ENCODE results near the gene GLI3. TPM values are rescaled to one million over a fixed set of nuclear protein-coding genes. Genes with fewer than 3 reads are reported as not detected.

Gene GLI3
- polyA plus RNA-seq, 2 of the 4 experiments (the other 2 are of a cell fraction) = 0.09 TPM; not detected in 1

DNA sequence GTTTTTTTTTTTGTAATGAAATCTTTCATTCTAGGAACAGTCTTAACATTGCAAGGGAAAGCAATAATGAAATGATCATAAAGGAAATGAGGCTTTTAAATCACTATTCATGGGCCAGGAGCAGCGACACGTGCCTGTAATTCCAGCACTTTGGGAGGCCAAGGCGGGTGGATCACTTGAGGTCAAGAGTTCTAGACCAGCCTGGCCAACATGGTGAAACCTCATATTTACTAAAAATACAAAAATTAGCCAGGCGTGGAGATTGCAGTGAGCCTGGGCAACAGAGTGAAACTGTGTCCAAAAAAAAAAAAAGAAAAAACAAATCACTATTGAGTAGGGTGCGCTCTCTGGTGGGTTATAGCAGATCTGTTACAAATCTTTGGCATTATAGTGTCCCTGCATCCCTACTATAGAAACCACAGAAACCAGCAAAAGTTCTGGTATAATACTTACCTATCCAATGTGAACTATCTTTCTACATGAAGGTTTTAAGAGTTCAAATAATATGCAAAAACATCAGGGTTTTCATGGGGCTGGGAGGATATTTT, 72.1 kb downstream of the GLI3 start:
- peaks cover 14% of the 10 kb centered on the region for H3K4me1 ChIP-seq
- FAIRE-seq = no peak
- no peak overlapping the region for H3K4me2 ChIP-seq
- H3K4me3 ChIP-seq = no peak overlapping the region
- ATAC-seq = no peak
- ChIA-PET CTCF (interaction anchor here (0.7 kb wide), 1 partner anchor 54 kb away, joined by 3 read pairs; no protein-coding TSS in a partner anchor), POLR2A (no interaction called here)
- H3K9me3 ChIP-seq = no peaks in the 10 kb centered on the region
- no peak for DNase-seq (ENCODE audit: low read depth in 1 of 2, low spot score in 1 of 2)
- no peak for TF ChIP-seq CEBPB (IDR thresholded peaks at IDR 0.05)
- no peak for TF ChIP-seq BHLHE40 (IDR thresholded peaks at IDR 0.05; ENCODE audit: low read depth, low read length)
- no peak for TF ChIP-seq CBX2 (IDR thresholded peaks at IDR 0.05; ENCODE audit: borderline replicate concordance, low read depth)
- TF ChIP-seq MAFK (IDR thresholded peaks at IDR 0.05; ENCODE audit: partially characterized antibody) = no peak
- 54% methylated on average over 5 of the region's 5 CpGs for WGBS (ENCODE audit: missing lambda C conversion rate)
- H3K27ac ChIP-seq = no peak overlapping the region

DNA sequence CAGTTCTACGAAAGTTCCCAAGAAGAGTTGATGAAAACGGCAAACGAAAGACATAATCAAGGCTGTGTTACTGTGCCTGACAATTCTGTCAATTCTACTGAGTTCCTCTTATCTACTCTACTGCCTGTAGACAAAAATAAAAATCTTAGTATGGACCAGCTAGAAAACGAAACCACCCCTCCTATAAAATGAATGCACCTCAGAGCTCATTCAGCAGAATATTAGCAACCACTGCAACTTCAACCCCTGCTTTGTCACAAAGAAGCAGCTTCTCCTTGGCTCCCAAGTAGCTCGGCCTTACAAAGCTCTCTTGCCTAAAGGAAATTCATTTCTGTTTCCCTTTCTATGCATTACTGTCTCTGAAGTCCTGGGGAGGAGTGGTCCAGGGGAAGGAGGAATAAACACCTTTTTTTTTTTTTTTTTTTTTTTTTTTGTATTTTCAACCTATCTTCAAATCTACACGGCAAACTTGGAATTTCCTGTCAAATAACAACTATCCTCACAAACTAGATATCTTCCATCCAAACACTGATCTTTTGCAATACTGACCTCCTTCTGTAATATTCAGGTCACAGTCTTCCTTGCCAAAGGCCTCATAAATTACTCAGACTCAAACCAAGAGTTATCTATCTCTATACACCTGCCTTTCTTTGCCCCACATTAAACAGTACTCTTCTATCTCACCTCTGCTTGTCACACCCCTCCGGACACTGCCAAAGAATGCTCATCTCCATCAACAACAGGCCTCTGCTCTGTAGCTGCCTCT, 74.3 kb downstream of the GLI3 start:
- TF ChIP-seq CTCF (IDR thresholded peaks at IDR 0.05) = no peak
- TF ChIP-seq HEYL (CRISPR knock-in tag; IDR thresholded peaks at IDR 0.05) = no peak
- no peak for TF ChIP-seq MYC (IDR thresholded peaks at IDR 0.05; ENCODE audit: borderline replicate concordance, low read length)
- no peak for TF ChIP-seq JUN (IDR thresholded peaks at IDR 0.05)
- TF ChIP-seq ZNF302 (CRISPR knock-in tag; IDR thresholded peaks at IDR 0.05) = no peak
- TF ChIP-seq HOXA7 (CRISPR knock-in tag; IDR thresholded peaks at IDR 0.05) = no peak
- no peak for TF ChIP-seq NPAS2 (CRISPR knock-in tag; IDR thresholded peaks at IDR 0.05; ENCODE audit: borderline replicate concordance)
- TF ChIP-seq, protein P1, sequence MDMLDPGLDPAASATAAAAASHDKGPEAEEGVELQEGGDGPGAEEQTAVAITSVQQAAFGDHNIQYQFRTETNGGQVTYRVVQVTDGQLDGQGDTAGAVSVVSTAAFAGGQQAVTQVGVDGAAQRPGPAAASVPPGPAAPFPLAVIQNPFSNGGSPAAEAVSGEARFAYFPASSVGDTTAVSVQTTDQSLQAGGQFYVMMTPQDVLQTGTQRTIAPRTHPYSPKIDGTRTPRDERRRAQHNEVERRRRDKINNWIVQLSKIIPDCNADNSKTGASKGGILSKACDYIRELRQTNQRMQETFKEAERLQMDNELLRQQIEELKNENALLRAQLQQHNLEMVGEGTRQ (IDR thresholded peaks at IDR 0.05) = no peak
- TF ChIP-seq POLR2A (IDR thresholded peaks at IDR 0.05; ENCODE audit: low read length) = no peak
- no peak for TF ChIP-seq ZC3H11A (IDR thresholded peaks at IDR 0.05)
- no peak for TF ChIP-seq MAX (IDR thresholded peaks at IDR 0.05)
- no peak for TF ChIP-seq RNF2 (IDR thresholded peaks at IDR 0.05; ENCODE audit: borderline replicate concordance, low read depth)
- no peak for TF ChIP-seq NR3C1 (IDR thresholded peaks at IDR 0.05)
- TF ChIP-seq FOSB (CRISPR knock-in tag; IDR thresholded peaks at IDR 0.05) = no peak
- TF ChIP-seq CEBPB (IDR thresholded peaks at IDR 0.05) = no peak
- TF ChIP-seq JUNB (IDR thresholded peaks at IDR 0.05) = no peak
- TF ChIP-seq POLR2AphosphoS2 (conservative IDR thresholded peaks at IDR 0.05; ENCODE audit: low read length) = no peak
- no peak for TF ChIP-seq RAD21 (conservative IDR thresholded peaks at IDR 0.05 in 1 of 2, IDR thresholded peaks at IDR 0.05 in 1 of 2)
- TF ChIP-seq CBX2 (IDR thresholded peaks at IDR 0.05; ENCODE audit: borderline replicate concordance, low read depth) = no peak
- H3K9me3 ChIP-seq = no peaks in the 10 kb centered on the region
- peaks cover 13% of the 10 kb centered on the region for H3K4me1 ChIP-seq
- ATAC-seq (no peak), FAIRE-seq (no peak), DNase-seq (ENCODE audit: low read depth in 1 of 2, low spot score in 1 of 2) (no peak)
- no peak overlapping the region for H3K4me2 ChIP-seq
- WGBS (ENCODE audit: missing lambda C conversion rate) = 57% methylated on average over 7 of the region's 7 CpGs
- ChIA-PET POLR2A (no interaction called here), CTCF (no interaction called here)
- no peak overlapping the region for H3K27ac ChIP-seq
- H3K4me3 ChIP-seq = no peak overlapping the region

DNA sequence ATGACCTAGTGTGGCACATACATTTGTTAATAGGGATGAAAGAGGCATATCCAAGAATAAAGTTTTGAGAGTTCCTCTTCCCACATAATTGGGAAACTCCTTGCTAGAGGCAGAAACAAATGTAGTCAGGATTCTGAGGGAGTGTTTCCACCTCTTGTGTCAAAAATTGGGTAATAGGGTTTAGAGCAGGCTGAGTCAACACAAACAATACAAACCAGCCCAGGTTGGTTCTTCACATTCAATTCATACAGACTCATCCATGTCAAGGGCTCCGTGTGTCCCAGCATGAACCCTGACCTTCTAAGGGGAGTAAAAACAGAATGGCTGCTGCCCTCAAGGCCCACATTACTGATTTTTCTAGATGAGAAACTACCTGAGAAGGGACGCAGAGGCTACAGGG, 75.3 kb downstream of the GLI3 start:
- ATAC-seq (no peak), FAIRE-seq (peak; percentile 43), DNase-seq (ENCODE audit: low read depth in 1 of 2, low spot score in 1 of 2) (no peak)
- Histone ChIP-seq H3K27ac (no peak overlapping the region), H3K4me2 (no peak overlapping the region), H3K9me3 (no peaks in the 10 kb centered on the region), H3K4me3 (no peak overlapping the region), H3K4me1 (peaks cover 3% of the 10 kb centered on the region)
- ChIA-PET POLR2A (no interaction called here), CTCF (no interaction called here)
- 51% methylated on average over 2 of the region's 2 CpGs for WGBS (ENCODE audit: missing lambda C conversion rate)
- TF ChIP-seq TP53 (CRISPR knock-in tag; IDR thresholded peaks at IDR 0.05) = no peak
- no peak for TF ChIP-seq SMC3 (IDR thresholded peaks at IDR 0.05)
- TF ChIP-seq PHF8 (IDR thresholded peaks at IDR 0.05; ENCODE audit: borderline replicate concordance, low read depth) = no peak
- TF ChIP-seq, protein P2, sequence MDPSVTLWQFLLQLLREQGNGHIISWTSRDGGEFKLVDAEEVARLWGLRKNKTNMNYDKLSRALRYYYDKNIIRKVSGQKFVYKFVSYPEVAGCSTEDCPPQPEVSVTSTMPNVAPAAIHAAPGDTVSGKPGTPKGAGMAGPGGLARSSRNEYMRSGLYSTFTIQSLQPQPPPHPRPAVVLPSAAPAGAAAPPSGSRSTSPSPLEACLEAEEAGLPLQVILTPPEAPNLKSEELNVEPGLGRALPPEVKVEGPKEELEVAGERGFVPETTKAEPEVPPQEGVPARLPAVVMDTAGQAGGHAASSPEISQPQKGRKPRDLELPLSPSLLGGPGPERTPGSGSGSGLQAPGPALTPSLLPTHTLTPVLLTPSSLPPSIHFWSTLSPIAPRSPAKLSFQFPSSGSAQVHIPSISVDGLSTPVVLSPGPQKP (IDR thresholded peaks at IDR 0.05; ENCODE audit: low read depth, low read length) = no peak
- TF ChIP-seq RNF2 (IDR thresholded peaks at IDR 0.05; ENCODE audit: borderline replicate concordance, low read depth) = no peak
- TF ChIP-seq EHF (CRISPR knock-in tag; IDR thresholded peaks at IDR 0.05) = no peak
- TF ChIP-seq, protein P3, sequence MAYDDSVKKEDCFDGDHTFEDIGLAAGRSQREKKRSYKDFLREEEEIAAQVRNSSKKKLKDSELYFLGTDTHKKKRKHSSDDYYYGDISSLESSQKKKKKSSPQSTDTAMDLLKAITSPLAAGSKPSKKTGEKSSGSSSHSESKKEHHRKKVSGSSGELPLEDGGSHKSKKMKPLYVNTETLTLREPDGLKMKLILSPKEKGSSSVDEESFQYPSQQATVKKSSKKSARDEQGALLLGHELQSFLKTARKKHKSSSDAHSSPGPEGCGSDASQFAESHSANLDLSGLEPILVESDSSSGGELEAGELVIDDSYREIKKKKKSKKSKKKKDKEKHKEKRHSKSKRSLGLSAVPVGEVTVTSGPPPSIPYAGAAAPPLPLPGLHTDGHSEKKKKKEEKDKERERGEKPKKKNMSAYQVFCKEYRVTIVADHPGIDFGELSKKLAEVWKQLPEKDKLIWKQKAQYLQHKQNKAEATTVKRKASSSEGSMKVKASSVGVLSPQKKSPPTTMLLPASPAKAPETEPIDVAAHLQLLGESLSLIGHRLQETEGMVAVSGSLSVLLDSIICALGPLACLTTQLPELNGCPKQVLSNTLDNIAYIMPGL (CRISPR knock-in tag; IDR thresholded peaks at IDR 0.05; ENCODE audit: borderline replicate concordance) = no peak
- no peak for TF ChIP-seq CEBPB (IDR thresholded peaks at IDR 0.05)
- no peak for TF ChIP-seq MAZ (IDR thresholded peaks at IDR 0.05; ENCODE audit: borderline replicate concordance, low read depth, low read length)
- no peak for TF ChIP-seq RAD21 (conservative IDR thresholded peaks at IDR 0.05 in 1 of 2, IDR thresholded peaks at IDR 0.05 in 1 of 2)
- TF ChIP-seq EP300 (IDR thresholded peaks at IDR 0.05) = no peak
